Endothelial cell of umbilical vein (primary cell): Measurements from ENCODE around the gene ACE. TPM values are rescaled to one million over a fixed set of nuclear protein-coding genes. Genes with fewer than 3 reads are reported as not detected.

Experiments used
- BruUV-seq: library from RNA; stranded (reverse); fragments of 400-500 nt; replicated peaks from 2 replicates; lab custom pipeline; 2021; lab: Mats Ljungman, UMichigan
- CTCF ChIA-PET: fragments of 300-600, 350-600 bp; sonication (Branson Sonifier 250); formaldehyde crosslinking; loops from one replicate; lab custom pipeline; 2021; ENCODE audit warnings: antibody characterized with exemption, inconsistent platforms; lab: Charles Lee
- POLR2A ChIA-PET: fragments of 300-600, 350-600 bp; sonication (Branson Sonifier 250); formaldehyde crosslinking; loops from one replicate; lab custom pipeline; 2021; ENCODE audit warnings: antibody characterized with exemption, inconsistent platforms; lab: Charles Lee
- DNase-seq: peaks from one replicate; pipeline ENCODE4 v3.0.0-alpha.2; 2011; ENCODE audit warnings: low read depth, low spot score
- FAIRE-seq: peaks from 2 replicates; lab custom pipeline; 2011; peaks lifted over from hg19 to GRCh38; lab: Jason Lieb, UNC
- H2AFZ ChIP-seq: 2 replicates; pipeline ENCODE4 v1.6.0; 2012; ENCODE audit warnings: low read depth, low read length, control low read depth, inconsistent platforms
- H3K27ac ChIP-seq: 2 replicates; pipeline ENCODE4 v1.5.1; 2011; ENCODE audit warnings: low read depth, mild to moderate bottlenecking, control low read depth, low read length, moderate library complexity; ENCODE audit not compliant: insufficient read depth
- H3K27me3 ChIP-seq, 2 experiments: 2 replicates each; pipeline versions ENCODE4 v1.6.0 to v1.6.1; 2011; ENCODE audit warnings: low read length in 2 of 2, mixed read lengths in 1 of 2; ENCODE audit not compliant: control insufficient read depth in 2 of 2, insufficient read depth in 2 of 2
- H3K36me3 ChIP-seq, 2 experiments: 2 replicates in 1 of 2; 3 replicates in 1 of 2; pipeline ENCODE4 v1.5.1; 2011; ENCODE audit warnings: low read length in 2 of 2, mild to moderate bottlenecking in 1 of 2, moderate library complexity in 1 of 2; ENCODE audit not compliant: control insufficient read depth in 2 of 2, insufficient read depth in 2 of 2; ENCODE audit errors: extremely low read depth in 1 of 2
- H3K4me1 ChIP-seq: 3 replicates; pipeline ENCODE4 v1.5.1; 2011; ENCODE audit warnings: mild to moderate bottlenecking, low read length; ENCODE audit not compliant: control insufficient read depth, insufficient read depth; ENCODE audit errors: extremely low read depth
- H3K4me2 ChIP-seq: 2 replicates; pipeline ENCODE4 v1.6.1; 2011; ENCODE audit warnings: low read length, control low read depth, mixed read lengths; ENCODE audit not compliant: insufficient read depth
- H3K4me3 ChIP-seq, 3 experiments: fragments of 200-600 bp in 1 of 3; sonication (generic), shearing (Covaris generic) in 1 of 3; replicated peaks in 1 of 3; 2 replicates each; pipeline ENCODE4 v1.5.1; 2011 to 2016; ENCODE audit warnings: control low read depth in 3 of 3, low read length in 3 of 3, mild to moderate bottlenecking in 2 of 3, inconsistent platforms in 1 of 3, low read depth in 1 of 3, moderate library complexity in 1 of 3; ENCODE audit not compliant: insufficient read depth in 1 of 3
- H3K79me2 ChIP-seq: 2 replicates; pipeline ENCODE4 v1.6.0; 2012; ENCODE audit warnings: low read length, inconsistent platforms; ENCODE audit not compliant: control insufficient read depth, insufficient read depth
- H3K9ac ChIP-seq: replicated peaks from 2 replicates; pipeline ENCODE3; 2011; ENCODE audit warnings: low read length, control low read depth; ENCODE audit not compliant: insufficient read depth; ENCODE audit errors: extremely low read depth
- H3K9me1 ChIP-seq: replicated peaks from 3 replicates; pipeline ENCODE4 v1.6.0; 2011; ENCODE audit warnings: mild to moderate bottlenecking, low read length; ENCODE audit not compliant: control insufficient read depth, insufficient read depth; ENCODE audit errors: extremely low read depth
- H3K9me3 ChIP-seq: replicated peaks from 2 replicates; pipeline ENCODE4 v1.5.1; 2012; ENCODE audit warnings: low read length, inconsistent platforms; ENCODE audit not compliant: control insufficient read depth, insufficient read depth
- H4K20me1 ChIP-seq: replicated peaks from 2 replicates; pipeline ENCODE3; 2011; ENCODE audit warnings: mild to moderate bottlenecking, low read length; ENCODE audit not compliant: control insufficient read depth, insufficient read depth; ENCODE audit errors: extremely low read depth
- EZH2 ChIP-seq: IDR thresholded peaks from 2 replicates; pipeline ENCODE4 v1.6.1; 2012; ENCODE audit warnings: borderline replicate concordance, low read depth, mild to moderate bottlenecking, moderate library complexity, low read length, inconsistent platforms; ENCODE audit not compliant: severe bottlenecking
- FOS ChIP-seq: IDR thresholded peaks from 2 replicates; pipeline ENCODE4 v1.6.1; 2011; ENCODE audit warnings: mild to moderate bottlenecking, low read length, moderate library complexity, borderline replicate concordance; ENCODE audit not compliant: insufficient read depth
- GATA2 ChIP-seq: IDR thresholded peaks from 2 replicates; pipeline ENCODE4 v1.7.0; 2011; ENCODE audit warnings: low read depth, mild to moderate bottlenecking, moderate library complexity, mixed read lengths, low read length; ENCODE audit not compliant: insufficient read length, insufficient read depth
- JUN ChIP-seq: IDR thresholded peaks from 2 replicates; pipeline ENCODE4 v1.6.1; 2011; ENCODE audit warnings: borderline replicate concordance, low read depth; ENCODE audit not compliant: insufficient read length, insufficient read depth
- POLR2A ChIP-seq: IDR thresholded peaks from 2 replicates; pipeline ENCODE4 v1.6.1; 2012; ENCODE audit warnings: low read depth, mild to moderate bottlenecking, control low read depth, low read length
- POLR2AphosphoS5 ChIP-seq: IDR thresholded peaks from 2 replicates; pipeline ENCODE4 v1.6.1; 2012; ENCODE audit warnings: low read depth, mild to moderate bottlenecking, control low read depth, low read length, moderate library complexity; ENCODE audit not compliant: insufficient read depth
- dilution Hi-C: fragments of 300-500 bp; cut with MboI; formaldehyde crosslinking; loops from one replicate; pipeline ENCODE4 v1.15.0; 2019; ENCODE audit warnings: low sequenced_read_pairs; ENCODE audit not compliant: extremely low pct_ligation_motif_present
- intact Hi-C: fragments of 100-400 bp; cut with micrococcal nuclease; formaldehyde crosslinking; loops from one replicate; pipeline ENCODE4 v1.10.0; 2022
- polyA plus RNA-seq, 4 experiments: library from polyadenylated mRNA; depleted of rRNA in 3 of 4; stranded (reverse) in 3 of 4; unstranded in 1 of 4; fragments of >200 nt; gene quantifications; 2 replicates each; pipeline versions ENCODE4 v1.2.1 to v1.2.3, GENCODE V29; 2011 to 2012; ENCODE audit warnings: missing spikeins in 1 of 4
- total RNA-seq: library from RNA; stranded (reverse); gene quantifications from 2 replicates; pipeline ENCODE4 v1.2.3, GENCODE V29; 2021
- TF ChIP-seq, protein P1 (sequence below), 2 donors: IDR thresholded peaks; 1 replicate in 1 of 2; 2 replicates in 1 of 2; pipeline ENCODE4 v1.5.1; 2011; ENCODE audit warnings: low read length in 2 of 2, mild to moderate bottlenecking in 2 of 2, moderate library complexity in 2 of 2, control low read depth in 1 of 2, inconsistent platforms in 1 of 2, low read depth in 1 of 2; ENCODE audit not compliant: insufficient read depth in 1 of 2; ENCODE audit errors: extremely low read depth in 1 of 2
- TF ChIP-seq, protein P2 (sequence below): IDR thresholded peaks from 2 replicates; pipeline ENCODE4 v1.6.1; 2011; ENCODE audit not compliant: insufficient read depth, insufficient read length

ACE gene
- total and polyA plus RNA-seq, 2 donors (not counting 3 experiments of a cell fraction or from before 2014, with no cell fraction given): 63.4 to 207 TPM

DNA sequence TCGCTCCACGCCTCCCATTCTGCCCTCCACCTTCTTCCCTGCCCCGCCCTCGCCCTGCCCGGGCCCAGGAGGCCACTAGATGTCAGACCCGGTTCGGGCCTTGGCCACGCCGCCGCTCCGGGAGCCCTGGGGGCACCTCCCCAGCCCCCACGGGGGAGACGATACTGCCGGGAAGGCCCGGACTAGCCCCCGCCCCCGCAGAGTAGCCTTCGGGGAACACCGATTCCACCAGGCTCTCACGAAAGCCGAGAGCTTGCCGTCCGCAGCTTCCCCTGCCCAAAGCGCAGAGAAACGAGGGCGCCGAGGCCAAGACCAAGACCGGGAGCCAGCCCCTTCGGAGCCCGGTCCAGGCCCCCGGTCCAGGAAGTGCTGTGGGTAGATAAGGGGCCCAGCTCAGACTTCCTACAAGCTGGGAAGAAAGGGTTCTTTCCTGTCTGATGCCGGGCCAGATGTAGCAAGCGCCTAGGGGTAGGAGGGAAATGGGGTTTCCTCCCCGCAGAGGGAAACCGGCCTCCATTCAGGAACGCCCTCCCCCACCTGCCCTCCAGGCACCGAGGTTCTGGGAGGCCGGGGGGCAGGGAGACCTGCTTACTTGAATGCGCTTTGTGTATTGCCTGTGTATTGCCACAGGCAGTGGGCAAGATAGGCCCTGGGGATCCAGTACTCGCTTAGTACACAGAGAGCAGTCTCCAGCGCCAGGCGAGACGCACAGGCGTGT, 29.9 kb upstream of the ACE start:
- Histone ChIP-seq H2AFZ (peak overlapping the region; percentile 4), H3K4me3 (peak overlapping the region in 1 of 3 experiments; percentile 49), H3K79me2 (no peaks in the 10 kb centered on the region), H3K27ac (peak overlapping the region; percentile 80), H3K4me1 (peaks cover 45% of the 10 kb centered on the region), H3K9me3 (no peaks in the 10 kb centered on the region), H3K4me2 (peak overlapping the region; percentile 40), H3K9ac (peak overlapping the region; percentile 92), H3K9me1 (no peaks in the 10 kb centered on the region), H4K20me1 (no peaks in the 10 kb centered on the region), H3K36me3 (no peaks in the 10 kb centered on the region), H3K27me3 (no peaks in the 10 kb centered on the region)
- intact Hi-C loops: loop anchor here (1.0 to 2.0 kb wide), 4 partner anchors 14 to 380 kb away; partner anchors contain the start of genes DCAF7, FTSJ3 and PSMC5
- FAIRE-seq (peak; percentile 100), DNase-seq (peak; percentile 95)
- BruUV-seq: no TSS peak
- dilution Hi-C loops: no loop called here
- TF ChIP-seq JUN (no peak), POLR2AphosphoS5 (peak; percentile 95), POLR2A (peak; percentile 57), EZH2 (no peak), GATA2 (peak; percentile 97), FOS (peak; percentile 48)
- TF ChIP-seq, protein P1, sequence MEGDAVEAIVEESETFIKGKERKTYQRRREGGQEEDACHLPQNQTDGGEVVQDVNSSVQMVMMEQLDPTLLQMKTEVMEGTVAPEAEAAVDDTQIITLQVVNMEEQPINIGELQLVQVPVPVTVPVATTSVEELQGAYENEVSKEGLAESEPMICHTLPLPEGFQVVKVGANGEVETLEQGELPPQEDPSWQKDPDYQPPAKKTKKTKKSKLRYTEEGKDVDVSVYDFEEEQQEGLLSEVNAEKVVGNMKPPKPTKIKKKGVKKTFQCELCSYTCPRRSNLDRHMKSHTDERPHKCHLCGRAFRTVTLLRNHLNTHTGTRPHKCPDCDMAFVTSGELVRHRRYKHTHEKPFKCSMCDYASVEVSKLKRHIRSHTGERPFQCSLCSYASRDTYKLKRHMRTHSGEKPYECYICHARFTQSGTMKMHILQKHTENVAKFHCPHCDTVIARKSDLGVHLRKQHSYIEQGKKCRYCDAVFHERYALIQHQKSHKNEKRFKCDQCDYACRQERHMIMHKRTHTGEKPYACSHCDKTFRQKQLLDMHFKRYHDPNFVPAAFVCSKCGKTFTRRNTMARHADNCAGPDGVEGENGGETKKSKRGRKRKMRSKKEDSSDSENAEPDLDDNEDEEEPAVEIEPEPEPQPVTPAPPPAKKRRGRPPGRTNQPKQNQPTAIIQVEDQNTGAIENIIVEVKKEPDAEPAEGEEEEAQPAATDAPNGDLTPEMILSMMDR (IDR thresholded peaks at IDR 0.05; ENCODE audit: extremely low read depth in 1 of 2, insufficient read depth in 1 of 2, low read depth in 1 of 2, low read length in 2 of 2): peak; percentile 15 to 22
- TF ChIP-seq, protein P2, sequence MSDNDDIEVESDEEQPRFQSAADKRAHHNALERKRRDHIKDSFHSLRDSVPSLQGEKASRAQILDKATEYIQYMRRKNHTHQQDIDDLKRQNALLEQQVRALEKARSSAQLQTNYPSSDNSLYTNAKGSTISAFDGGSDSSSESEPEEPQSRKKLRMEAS: no peak
- ChIA-PET POLR2A (interaction anchor here (1.0 to 2.2 kb wide), 6 partner anchors 13 to 175 kb away, joined by 3 to 13 read pairs (median 4); partner anchors contain the start of genes ACE and MAP3K3), CTCF (interaction anchor here (0.9 to 7.4 kb wide), 9 partner anchors 9 to 165 kb away, joined by 3 to 134 read pairs (median 6); partner anchors contain the start of gene ACE)
